HPDE6-E6E7 (cell line): ENCODE measurements around the gene PIGR.

Experiments used
- DNase-seq: peaks from one replicate; pipeline ENCODE4 v3.0.0; 2011; ENCODE audit warnings: missing footprints; ENCODE audit errors: extremely low spot score

PIGR gene

DNA sequence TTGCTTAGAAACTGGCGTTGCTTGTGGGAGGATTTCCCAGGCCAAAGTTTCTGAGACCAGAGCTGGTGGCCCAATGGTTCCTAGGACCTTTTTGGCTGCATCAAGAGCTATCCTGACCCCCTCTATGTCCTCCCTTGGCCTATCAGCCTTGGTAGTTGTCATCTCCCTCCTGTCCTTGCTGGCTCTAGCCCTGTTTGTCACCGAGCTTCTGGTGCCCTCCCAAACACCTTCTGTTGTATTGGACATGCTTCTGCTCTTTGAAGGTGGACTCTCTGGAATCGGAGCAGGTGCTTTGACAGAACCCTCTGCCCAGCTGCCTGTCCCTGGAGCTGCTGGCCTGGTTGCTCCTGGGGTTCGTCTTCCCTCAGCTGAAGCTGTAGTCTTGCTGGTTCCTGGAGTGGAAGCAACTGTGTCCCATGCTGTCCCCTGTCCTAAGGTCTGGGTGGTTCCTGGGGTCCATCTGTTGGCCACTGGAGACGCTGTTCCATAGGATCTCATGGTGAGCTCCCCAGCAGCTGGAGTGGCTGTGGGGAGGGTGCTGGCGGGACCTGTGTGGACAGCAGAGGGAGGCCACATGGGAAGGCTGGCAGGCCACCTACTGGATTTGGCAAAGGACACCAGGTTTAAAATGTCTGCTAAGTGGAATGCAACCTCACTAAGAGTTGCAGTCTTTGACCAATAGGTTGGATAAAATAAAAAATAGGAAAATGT, 14.6 kb upstream of the PIGR start:
- no peak for DNase-seq

- no peak for DNase-seq
Measured at GRCh38 chr1:206958144-206958543, 11.9 kb upstream of the PIGR start.

- no peak for DNase-seq
Measured at GRCh38 chr1:206957639-206958038, 11.4 kb upstream of the PIGR start.

DNA sequence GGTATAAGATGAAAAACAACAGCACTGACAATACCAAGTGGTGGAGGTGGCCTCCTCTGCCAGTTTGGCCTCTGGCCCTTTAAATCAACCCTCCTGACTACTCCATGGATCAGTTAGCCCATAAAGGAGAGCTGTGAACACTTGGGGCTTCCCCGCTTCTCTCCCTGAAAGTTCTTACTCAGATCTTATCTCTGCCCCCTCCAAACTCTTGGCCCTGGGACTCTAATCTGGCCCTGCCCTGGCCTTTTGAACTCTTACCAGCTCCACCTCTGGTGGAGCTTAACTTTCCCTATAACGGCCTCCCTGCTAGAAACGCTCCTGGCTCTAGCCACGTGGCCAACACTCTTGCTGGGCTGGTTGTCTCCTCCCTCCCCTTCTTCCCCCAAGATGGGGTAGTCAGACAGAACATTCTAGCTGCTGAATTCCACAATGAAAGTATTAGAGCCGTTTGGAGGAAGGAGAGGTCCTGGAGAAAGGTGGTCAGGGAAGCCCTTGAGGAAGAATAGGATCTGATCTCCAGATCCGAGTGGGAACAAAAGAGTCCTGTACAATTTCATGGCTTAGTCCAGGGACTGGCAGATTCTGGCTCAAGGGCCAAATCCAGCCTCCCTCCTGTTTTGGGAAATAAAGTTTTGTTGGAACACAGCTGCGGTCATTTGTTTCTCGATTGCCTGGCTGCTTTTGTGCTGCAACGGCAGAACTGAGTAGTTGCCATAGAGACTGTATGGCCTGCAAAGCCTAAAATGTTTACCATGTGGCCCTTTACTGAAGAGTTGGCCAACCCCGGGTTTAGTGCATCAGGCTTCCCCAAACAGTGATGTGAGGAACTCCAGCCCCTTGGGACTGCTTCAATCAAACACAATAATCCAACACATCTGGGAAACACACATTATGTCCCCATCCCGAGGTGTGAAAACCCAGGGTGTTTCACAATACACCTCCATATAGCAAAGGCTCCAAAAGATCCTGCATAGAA, 9.5 kb upstream of the PIGR start:
- DNase-seq: no peak

- no peak for DNase-seq
Measured at GRCh38 chr1:206954459-206955342, 8.4 kb upstream of the PIGR start.

DNA sequence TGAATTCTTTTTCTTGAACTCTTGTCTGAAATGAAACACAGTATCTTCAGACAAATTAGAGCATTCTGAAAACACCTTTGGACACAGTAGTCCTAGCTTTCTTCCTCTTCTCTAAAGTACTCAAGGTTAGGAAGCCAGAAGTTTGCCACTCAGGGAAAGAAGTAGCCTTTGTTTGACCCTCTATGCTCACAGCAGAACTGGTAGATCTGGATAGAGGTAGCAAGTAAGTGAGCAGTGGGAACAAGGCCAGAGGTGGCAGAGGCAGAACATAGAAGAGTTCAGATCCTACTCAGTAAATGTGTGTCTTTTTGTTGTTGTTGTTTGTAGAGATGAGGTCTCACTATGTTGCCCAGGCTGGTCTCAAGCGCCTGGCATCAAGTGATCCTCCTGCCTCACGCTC, 7.4 kb upstream of the PIGR start:
- DNase-seq: no peak

DNA sequence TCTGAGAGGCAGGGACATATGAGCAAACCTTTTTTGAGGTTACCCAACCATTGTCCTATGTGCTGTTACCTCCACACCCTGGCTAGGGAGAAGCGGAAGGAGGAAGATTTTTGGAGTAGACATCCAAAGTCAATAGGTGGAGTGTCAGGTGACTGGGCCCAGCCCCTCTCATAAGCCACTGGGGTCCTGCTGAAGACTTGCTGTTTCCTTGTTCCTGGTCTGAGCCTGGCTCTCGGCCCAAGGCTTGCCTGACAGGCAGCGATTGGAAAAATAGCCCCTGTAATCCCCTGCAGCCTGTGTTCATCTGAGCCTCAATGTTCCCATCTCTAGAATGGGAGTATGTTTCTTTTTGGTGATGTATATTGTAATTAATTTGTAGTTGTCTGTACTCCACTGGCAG, 6.9 kb upstream of the PIGR start:
- DNase-seq: no peak

GRCh38 chr1:206952171-206952570, 5.9 kb upstream of the PIGR start:
- peak; percentile 62 for DNase-seq

DNA sequence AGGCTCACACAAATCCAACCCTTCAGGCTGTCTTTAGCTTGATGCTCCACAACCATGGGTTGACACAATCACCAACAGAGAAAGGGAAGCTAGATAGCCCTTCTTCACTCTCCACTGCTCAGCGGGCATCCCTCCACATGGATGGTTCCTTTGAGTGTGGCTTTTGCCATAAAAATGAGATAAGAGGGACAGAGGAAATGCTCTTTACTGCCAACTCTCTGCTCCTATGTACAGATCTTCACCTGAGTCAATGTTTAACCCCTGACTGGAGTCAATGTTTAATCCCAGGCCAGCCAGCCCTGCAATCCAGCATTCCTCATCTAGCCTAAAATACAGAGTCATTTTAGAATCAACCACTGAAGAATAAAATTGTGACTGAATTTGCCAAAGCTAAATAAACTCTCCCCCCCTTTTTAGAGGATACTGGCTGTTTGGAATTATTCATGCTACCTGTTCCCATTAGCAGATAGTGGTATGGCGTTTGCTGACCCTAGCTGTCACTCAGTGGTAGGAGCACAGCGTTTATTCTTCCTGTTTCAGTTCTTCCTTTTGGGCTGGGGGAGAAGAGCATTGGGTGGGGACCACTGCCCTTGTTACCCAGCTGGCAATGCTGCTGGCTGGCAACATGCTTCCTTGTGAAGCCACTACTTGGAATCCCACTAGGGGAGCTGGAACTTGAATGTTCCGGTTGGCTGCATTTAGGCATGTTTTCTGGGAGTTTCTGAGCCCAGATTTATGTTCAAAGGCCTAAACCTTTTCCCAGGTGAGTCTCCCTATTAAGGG, 5.2 kb upstream of the PIGR start:
- no peak for DNase-seq

GRCh38 chr1:206949641-206950040, 3.4 kb upstream of the PIGR start:
- DNase-seq: no peak

- no peak for DNase-seq
Measured at GRCh38 chr1:206949208-206949607, 2.9 kb upstream of the PIGR start.

DNA sequence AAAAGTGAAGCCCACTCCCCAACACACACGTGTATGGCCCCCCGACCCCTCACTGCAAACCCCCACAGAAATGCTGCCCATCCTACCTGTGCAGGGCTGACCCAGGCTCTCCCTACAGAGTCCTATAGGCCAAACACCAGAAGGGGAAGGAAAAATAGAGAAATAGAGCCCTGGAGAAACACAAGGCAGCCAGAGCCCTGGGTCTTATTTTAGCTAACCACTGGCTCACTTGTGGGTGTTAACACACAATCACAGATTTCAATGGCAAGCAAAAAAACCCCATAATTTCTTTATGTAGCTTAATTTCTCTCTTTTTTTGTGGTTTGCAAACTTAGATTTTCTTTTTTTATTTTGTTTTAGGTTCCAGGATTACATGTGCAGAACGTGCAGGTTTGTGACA, 989 bp upstream of the PIGR start:
- no peak for DNase-seq

DNA sequence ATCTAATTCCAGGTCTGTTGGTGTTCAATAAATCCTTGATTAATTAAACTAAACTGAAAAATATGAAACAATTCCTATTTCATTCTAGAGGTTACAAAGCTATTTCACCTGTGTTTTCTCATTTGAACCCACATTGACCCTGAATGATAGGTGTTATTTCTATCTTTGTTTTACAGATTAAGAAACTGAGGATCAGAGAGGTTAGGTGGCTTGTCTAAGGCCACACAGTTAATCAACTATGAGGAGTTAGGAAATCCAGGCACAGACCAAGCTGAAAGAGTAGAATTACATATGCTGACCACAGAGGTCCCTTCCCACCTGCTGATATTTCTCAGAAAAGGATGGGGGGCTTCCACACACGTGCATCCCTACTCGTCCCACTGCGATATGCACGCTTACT, 487 bp downstream of the PIGR start:
- no peak for DNase-seq

DNA sequence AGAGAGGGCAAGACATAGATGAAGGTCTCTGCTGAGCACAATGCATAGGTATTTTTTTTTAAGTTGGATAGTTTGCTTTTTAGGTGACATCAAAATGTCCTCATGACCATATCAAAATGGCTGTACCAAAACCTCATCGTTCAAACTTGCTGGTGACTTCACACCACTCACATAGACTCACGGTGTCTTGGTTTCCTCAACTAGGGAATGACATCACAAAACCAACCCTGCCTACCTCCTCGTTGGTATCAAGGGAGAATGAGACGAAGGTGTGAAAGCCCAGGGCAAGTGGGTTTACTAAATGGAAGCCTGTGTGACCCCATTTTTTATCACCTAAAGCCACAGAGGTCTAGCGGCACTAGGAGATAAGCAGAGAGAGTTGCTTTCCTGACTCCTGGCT, 1.6 kb downstream of the PIGR start:
- no peak for DNase-seq

- DNase-seq: no peak
Measured at GRCh38 chr1:206941766-206942418, 4.4 kb downstream of the PIGR start.

GRCh38 chr1:206940588-206940936, 5.7 kb downstream of the PIGR start:
- DNase-seq: no peak

DNA sequence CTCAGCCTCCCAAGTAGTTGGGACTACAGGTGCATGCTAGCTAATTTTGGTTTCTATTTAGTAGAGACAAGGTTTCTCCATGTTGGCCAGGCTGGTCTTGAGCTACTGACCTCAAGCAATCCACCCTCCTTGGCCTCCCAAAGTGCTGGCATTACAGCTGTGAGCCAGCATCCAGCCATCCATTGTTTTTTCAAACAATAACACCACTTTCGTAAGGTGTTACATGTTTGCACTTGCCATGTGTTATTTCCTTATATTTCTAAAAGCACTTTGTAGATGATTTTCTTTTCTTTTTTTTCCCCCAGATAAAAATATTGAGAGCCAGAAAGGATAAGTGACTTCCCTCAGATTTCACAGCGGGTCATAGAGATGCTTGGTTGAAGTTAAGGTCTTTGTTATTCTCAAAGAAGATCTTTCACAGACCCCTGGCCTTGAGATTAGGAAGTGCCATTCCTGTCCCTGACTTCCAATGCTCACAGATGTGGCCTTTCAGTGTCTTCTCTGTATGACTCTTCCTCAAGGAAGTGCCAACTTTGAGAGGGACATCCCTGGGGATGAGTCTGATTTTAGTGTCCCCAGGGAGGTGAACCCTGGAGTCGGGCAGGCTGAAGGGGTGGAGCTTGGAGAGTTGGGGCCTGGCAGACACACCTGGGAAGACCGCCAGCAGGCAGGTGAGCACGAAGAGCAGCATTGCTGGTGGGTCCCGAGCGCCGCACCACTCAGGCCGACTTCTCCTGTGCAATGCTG, 6.3 kb downstream of the PIGR start:
- no peak for DNase-seq

GRCh38 chr1:206939131-206939530, 7.1 kb downstream of the PIGR start:
- DNase-seq: no peak

- no peak for DNase-seq
Measured at GRCh38 chr1:206937425-206937824, 8.8 kb downstream of the PIGR start.

- DNase-seq: no peak
Measured at GRCh38 chr1:206935491-206936067, 10.7 kb downstream of the PIGR start.
